Mesodermal cell (in vitro differentiated cells): Measurements from ENCODE around the gene HOXD4.

Experiments
- H3K27ac ChIP-seq: 2 replicates; pipeline ENCODE4 v1.7.0; 2013; ENCODE audit warnings: mild to moderate bottlenecking, low read depth, low read length, moderate library complexity; ENCODE audit not compliant: severe bottlenecking
- H3K36me3 ChIP-seq: 2 replicates; pipeline ENCODE4 v1.7.1; 2013; ENCODE audit warnings: mild to moderate bottlenecking, low read length, moderate library complexity; ENCODE audit not compliant: control insufficient read depth, insufficient read depth
- H3K4me1 ChIP-seq: one replicate; pipeline ENCODE4 v1.7.1; 2013; ENCODE audit warnings: mild to moderate bottlenecking, low read length; ENCODE audit not compliant: insufficient read depth, control insufficient read depth, poor library complexity, severe bottlenecking
- H3K4me3 ChIP-seq: 2 replicates; pipeline ENCODE4 v1.7.0; 2013; ENCODE audit warnings: low read length, control low read depth, mild to moderate bottlenecking; ENCODE audit not compliant: insufficient read depth, poor library complexity, severe bottlenecking; ENCODE audit errors: extremely low read depth
- H3K9me3 ChIP-seq: 2 replicates; pipeline ENCODE4 v1.7.1; 2013; ENCODE audit warnings: mild to moderate bottlenecking, low read length, moderate library complexity; ENCODE audit not compliant: control insufficient read depth
- WGBS, 2 experiments: methylation state at CpG; one replicate each; pipeline ENCODE4 v1.1.5; 2013; ENCODE audit warnings: missing lambda C conversion rate in 2 of 2; ENCODE audit not compliant: insufficient coverage in 2 of 2; 5-methylcytosine and 5-hydroxymethylcytosine counted together

The HOXD4 gene

DNA sequence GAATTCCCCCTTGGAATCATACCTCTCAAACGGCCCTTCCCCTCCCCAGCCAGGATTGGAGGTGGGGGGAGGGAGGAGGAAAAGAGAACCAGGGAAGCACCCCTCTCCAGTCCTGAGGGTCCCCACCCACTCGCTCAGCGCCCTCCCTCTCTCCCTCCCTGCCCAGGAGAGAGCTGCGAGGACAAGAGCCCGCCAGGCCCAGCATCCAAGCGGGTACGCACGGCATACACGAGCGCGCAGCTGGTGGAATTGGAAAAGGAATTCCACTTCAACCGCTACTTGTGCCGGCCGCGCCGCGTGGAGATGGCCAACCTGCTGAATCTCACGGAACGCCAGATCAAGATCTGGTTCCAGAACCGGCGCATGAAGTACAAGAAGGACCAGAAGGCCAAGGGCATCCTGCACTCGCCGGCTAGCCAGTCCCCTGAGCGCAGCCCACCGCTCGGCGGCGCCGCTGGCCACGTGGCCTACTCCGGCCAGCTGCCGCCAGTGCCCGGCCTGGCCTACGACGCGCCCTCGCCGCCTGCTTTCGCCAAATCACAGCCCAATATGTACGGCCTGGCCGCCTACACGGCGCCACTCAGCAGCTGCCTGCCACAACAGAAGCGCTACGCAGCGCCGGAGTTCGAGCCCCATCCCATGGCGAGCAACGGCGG is 20.1 kb downstream of the HOXD4 start:
- Histone ChIP-seq H3K9me3 (no peaks in the 10 kb centered on the region), H3K4me3 (no peak overlapping the region), H3K36me3 (no peaks in the 10 kb centered on the region), H3K27ac (no peak overlapping the region), H3K4me1 (no peaks in the 10 kb centered on the region)
- WGBS, 2 experiments: 3 to 4% methylated on average over 41 to 47 of the region's 51 CpGs

DNA sequence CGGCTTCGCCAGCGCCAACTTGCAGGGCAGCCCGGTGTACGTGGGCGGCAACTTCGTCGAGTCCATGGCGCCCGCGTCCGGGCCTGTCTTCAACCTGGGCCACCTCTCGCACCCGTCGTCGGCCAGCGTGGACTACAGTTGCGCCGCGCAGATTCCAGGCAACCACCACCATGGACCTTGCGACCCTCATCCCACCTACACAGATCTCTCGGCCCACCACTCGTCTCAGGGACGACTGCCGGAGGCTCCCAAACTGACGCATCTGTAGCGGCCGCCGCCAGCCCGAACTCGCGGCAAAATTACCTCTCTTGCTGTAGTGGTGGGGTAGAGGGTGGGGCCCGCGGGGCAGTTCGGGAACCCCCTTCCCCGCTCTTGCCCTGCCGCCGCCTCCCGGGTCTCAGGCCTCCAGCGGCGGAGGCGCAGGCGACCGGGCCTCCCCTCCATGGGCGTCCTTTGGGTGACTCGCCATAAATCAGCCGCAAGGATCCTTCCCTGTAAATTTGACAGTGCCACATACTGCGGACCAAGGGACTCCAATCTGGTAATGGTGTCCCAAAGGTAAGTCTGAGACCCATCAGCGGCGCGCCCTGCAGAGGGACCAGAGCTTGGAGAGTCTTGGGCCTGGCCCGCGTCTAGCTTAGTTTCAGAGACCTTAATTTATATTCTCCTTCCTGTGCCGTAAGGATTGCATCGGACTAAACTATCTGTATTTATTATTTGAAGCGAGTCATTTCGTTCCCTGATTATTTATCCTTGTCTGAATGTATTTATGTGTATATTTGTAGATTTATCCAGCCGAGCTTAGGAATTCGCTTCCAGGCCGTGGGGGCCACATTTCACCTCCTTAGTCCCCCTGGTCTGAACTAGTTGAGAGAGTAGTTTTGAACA is 20.9 kb downstream of the HOXD4 start:
- H3K9me3 ChIP-seq: no peaks in the 10 kb centered on the region
- 2 to 4% methylated on average over 37 to 45 of the region's 60 CpGs for WGBS, 2 experiments
- no peaks in the 10 kb centered on the region for H3K36me3 ChIP-seq
- H3K4me1 ChIP-seq: no peaks in the 10 kb centered on the region
- no peak overlapping the region for H3K4me3 ChIP-seq
- H3K27ac ChIP-seq: no peak overlapping the region

DNA sequence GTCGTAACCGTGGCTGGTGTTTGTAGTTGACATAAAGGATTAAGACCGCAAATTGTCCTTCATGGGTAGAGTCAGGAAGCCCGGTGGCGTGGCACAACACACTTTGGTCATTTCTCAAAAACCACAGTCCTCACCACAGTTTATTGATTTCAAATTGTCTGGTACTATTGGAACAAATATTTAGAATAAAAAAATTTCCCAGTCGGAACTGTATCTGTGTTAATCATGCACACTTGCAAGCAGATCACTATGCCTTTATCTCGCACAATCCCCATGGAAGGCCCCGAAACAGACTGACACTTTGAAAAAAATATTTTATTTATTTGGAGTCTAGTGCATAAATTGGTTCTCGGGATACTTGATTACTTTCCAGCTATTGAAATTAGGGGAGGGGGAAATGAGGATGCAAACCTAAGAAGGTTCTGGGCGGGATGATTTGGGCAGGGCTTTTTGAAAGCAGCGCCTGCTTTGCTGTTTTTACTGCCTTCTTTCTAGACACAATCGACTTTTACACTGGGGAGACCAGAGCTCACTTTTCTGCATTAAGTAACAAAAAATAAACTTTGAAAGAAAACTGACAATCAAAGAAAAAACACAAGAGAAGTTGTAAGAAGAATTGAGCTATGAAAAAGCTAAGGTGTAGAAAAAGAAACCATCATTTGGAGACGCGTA is 21.7 kb downstream of the HOXD4 start:
- WGBS, 2 experiments: 0 to 18% methylated on average over 2 to 4 of the region's 14 CpGs
- Histone ChIP-seq H3K9me3 (no peaks in the 10 kb centered on the region), H3K27ac (no peak overlapping the region), H3K4me3 (no peak overlapping the region), H3K36me3 (no peaks in the 10 kb centered on the region), H3K4me1 (no peaks in the 10 kb centered on the region)

DNA sequence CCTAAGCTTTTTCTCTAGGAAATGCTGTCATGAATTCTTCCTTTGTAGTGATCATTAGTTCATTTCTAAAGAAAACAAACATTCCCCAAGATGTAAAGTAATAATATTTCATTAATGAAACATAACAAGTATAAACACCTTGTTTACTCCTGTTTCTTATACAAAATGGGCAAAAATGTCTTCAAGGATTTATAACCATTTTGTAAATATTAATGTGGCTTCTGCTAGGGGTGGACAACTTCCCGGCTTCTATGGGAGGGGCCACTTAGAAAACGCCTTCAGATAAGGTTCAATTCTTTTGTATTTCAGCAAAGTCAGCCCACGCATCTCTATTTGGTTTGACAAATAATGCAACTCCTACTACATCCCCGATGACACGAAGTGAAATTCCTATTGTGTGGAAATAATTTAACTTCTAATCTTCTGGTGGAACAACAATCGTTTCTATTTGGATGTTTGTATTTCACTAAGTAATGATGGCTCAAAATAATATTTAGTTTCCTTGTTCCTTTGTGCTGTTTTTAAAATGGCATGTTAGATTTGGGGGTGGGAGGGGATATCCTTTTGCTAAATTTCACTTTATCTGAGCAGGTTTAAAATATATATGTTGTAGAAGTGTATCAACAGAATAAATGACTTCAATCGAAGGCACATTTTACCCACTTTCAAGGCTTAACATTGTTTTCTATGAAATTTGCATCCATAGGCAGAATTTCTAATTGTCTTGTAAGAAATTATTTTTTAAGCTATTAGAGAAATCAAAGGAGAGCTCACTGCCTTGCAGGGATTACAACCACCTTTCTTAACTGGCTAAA is 22.4 kb downstream of the HOXD4 start:
- Histone ChIP-seq H3K9me3 (no peaks in the 10 kb centered on the region), H3K4me3 (no peak overlapping the region), H3K4me1 (no peaks in the 10 kb centered on the region), H3K36me3 (no peaks in the 10 kb centered on the region), H3K27ac (no peak overlapping the region)
- no CpG with 5 or more reads among the region's 7 CpGs for WGBS, 2 experiments

DNA sequence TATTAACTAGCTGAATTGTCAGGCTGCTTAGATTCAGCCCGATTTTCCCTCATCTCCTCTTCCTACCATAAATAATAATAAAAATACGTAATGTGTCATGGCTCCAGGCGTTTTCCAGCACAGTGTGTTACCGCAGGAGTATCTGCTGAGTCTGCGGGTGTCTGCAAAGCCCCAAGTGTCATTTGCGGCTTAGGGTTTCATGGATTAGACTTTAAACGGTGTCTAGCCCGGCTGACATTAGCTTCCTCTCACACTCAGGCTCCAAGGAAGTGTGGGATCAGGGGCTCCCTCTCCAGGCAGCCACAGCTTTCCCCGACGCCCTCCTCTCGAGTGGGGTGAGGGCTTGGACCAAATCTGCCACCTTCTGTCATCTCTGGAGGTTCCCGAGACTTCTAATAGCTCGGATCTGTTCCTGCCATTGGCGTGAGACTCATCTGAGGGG is 23.1 kb downstream of the HOXD4 start:
- 0 to 3% methylated on average over 6 to 8 of the region's 14 CpGs for WGBS, 2 experiments
- no peak overlapping the region for H3K4me3 ChIP-seq

DNA sequence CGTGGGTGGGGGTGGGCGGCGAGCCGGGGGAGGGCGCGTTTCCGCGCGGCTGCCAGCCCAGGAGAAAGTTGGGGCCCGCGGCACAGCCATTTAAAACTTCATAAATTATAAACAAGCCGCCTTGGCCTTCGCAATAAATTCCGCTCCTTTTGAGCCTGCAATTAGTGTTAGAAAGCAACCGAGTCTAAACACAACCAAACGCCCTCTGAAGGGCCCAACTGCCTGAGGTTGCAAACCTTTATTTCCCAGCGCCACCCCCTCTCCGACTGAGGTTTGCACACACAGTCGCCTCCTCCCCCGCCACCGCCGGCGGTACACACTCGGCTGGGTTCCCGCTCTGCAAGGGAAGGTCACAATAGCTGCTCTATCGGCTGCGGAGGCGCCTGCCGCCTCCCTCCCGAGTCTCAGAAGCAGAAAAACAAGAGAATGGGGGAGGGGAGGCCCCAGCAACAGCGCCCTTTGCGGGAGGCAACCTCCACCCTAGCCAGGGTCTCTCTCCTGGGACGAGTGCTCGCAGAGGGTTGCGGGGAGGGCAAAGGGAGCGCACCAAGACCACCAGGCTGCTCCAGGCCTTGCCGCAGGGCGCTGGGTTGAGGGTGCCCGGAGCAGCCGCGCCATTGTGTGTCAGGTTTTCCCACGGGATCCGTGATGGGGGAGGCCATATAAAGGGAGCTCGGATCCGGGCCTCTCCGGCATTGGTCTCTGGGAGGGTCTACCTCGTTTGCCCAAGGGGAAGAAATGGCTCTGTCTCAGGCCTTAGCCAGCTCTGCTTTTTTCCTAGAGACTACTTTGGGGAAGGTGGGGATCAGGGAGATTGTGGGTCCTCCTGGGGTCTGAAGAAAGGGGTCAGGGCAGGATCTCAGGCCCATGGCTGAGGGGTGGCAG is 23.7 kb downstream of the HOXD4 start:
- H3K9me3 ChIP-seq: no peaks in the 10 kb centered on the region
- no peaks in the 10 kb centered on the region for H3K4me1 ChIP-seq
- 3 to 5% methylated on average over 27 to 31 of the region's 47 CpGs for WGBS, 2 experiments
- H3K36me3 ChIP-seq: no peaks in the 10 kb centered on the region
- no peak overlapping the region for H3K27ac ChIP-seq
- no peak overlapping the region for H3K4me3 ChIP-seq

More for the DNA sequence above, 23.1 kb downstream of the HOXD4 start:
- Histone ChIP-seq H3K36me3 (no peaks in the 10 kb centered on the region), H3K4me1 (no peaks in the 10 kb centered on the region), H3K9me3 (no peaks in the 10 kb centered on the region), H3K27ac (no peak overlapping the region)

DNA sequence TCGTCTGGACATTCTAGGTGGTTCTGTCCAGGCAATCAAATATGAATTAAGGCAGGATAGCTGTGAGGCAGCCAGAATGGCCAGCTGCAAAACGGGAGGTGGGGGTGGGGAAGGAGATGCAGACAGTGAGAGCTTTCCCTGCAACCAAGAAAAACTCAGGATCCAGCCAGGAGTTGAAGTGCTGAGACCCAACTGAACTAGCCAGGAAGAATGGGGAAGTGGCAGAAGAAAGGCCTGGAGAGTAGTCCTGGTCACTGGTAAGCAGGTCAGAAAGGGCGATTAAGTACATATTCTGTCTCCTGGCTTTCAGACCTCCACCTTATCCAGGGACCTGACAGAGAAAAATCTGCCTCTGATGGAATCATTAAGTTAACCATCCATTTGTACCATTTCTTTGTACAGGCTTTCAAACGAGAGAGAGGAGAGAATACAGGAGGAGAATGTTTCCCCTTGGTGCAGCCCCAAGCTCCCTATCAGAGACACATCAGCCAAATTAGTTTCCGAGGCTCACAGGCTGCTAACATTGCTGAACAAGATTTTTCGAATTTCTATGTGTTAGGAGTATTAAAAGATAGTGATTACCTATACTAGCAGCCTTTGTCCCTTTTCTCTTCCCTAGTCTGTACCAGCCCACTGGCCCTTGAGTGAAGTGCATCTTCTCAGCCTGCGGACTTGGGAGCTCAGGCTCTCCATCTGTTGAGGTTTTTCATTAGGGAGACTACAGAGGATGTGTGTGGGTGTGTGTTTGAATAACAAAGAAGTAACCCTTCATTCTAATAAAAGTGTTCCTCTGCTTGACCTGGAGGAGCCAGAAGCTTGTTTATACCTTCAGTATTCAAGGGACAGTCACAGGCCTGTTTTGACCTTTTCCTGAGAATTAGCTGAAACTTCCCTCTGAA is 24.6 kb downstream of the HOXD4 start:
- H3K36me3 ChIP-seq: no peaks in the 10 kb centered on the region
- H3K4me3 ChIP-seq: no peak overlapping the region
- H3K27ac ChIP-seq: no peak overlapping the region
- 20 to 27% methylated on average over 3 to 4 of the region's 7 CpGs for WGBS, 2 experiments
- H3K9me3 ChIP-seq: no peaks in the 10 kb centered on the region
- H3K4me1 ChIP-seq: no peaks in the 10 kb centered on the region

DNA sequence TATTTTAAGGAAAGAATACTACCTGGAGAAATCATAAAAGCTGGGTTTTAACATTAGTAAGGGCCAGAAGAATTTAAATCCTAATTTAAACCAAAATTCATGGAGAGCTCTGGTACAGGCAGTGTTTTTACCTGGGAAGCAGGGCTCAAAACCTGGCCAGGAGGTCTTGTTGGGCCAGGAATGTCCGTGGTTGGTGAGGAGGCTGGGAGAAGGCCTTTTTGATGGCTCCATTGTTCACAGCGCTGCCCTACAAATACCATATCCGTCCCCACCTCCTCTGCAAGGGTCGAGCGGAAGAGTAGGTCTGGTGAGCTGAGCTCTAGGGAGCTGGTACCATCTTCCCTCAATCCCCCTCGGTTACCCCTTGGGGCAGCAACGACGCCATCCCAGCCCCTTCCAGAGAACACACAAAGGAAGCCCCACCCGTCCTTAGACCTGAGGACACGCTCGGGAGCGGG is 26.3 kb downstream of the HOXD4 start:
- H3K9me3 ChIP-seq: no peaks in the 10 kb centered on the region
- H3K27ac ChIP-seq: no peak overlapping the region
- H3K36me3 ChIP-seq: no peaks in the 10 kb centered on the region
- no peaks in the 10 kb centered on the region for H3K4me1 ChIP-seq
- 4% methylated on average over 9 of the region's 12 CpGs; no CpG with 5 or more reads in 1 of the 2 experiments for WGBS, 2 experiments
- peak overlapping the region; percentile 31 for H3K4me3 ChIP-seq
